ENCODE data around the gene DNLZ. TPM values are rescaled to one million over a fixed set of nuclear protein-coding genes. Genes with fewer than 3 reads are reported as not detected.
A peak's percentile ranks its signal among the peaks of the same experiment; 100 is the strongest.

Gene DNLZ
- total and polyA plus RNA-seq, 2 donors (not counting 1 experiment from before 2014, with no cell fraction given), result 23.0 to 42.0 TPM

DNA sequence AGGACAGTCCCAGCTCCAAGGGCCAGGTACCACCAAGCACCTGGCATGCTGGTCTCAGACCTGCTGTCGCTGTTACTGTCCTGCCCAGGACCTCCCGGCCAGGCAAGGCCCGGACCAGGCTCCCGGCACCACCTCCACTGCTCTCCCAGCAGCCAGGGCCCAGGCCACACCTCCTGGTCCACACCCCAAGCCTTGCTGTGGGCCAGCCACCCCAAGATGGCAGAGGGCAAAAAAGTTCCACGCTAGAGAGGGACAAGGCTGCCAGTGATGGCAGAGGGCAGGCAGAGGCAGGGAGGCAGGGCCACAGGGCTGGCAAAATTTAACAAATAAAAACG, 1.1 kb downstream of the DNLZ start:
- Histone ChIP-seq H4K20me1 (ENCODE audit: control insufficient read depth, insufficient read depth, low read length, poor library complexity, severe bottlenecking) (peaks cover 19% of the 10 kb centered on the region), H3K9me3 (ENCODE audit: control extremely low read depth in 1 of 3, control insufficient read depth in 2 of 3, insufficient read depth in 1 of 3, low read length in 2 of 3) (peaks cover 0 to 10% (median 0%) of the 10 kb centered on the region in 3 donors), H3K27me3 (replicated peaks in 1 of 4; ENCODE audit: control extremely low read depth in 1 of 4, control insufficient read depth in 3 of 4, insufficient read depth in 4 of 4, low read length in 3 of 4) (no peaks in the 10 kb centered on the region), H3K79me2 (ENCODE audit: control insufficient read depth, insufficient read depth, low read length) (no peaks in the 10 kb centered on the region), H2AFZ (ENCODE audit: insufficient read depth, low read depth, low read length, poor library complexity, severe bottlenecking) (no peak overlapping the region), H3K4me3 (ENCODE audit: control extremely low read depth in 1 of 5, extremely low read depth in 1 of 5, insufficient read depth in 1 of 5, low read depth in 2 of 5, low read length in 4 of 5) (no peak overlapping the region), H3K4me1 (ENCODE audit: control insufficient read depth in 2 of 2, insufficient read depth in 2 of 2, low read length in 2 of 2) (peaks cover 5 to 10% of the 10 kb centered on the region in 2 donors), H3K27ac (ENCODE audit: low read length in 2 of 2) (no peak overlapping the region), H3K9ac (ENCODE audit: low read length) (no peak overlapping the region), H3K36me3 (replicated peaks in 1 of 2; ENCODE audit: control extremely low read depth in 1 of 2, control insufficient read depth in 1 of 2, extremely low read depth in 1 of 2, insufficient read depth in 2 of 2, low read length in 1 of 2) (peaks cover 0 to 13% of the 10 kb centered on the region in 2 experiments), H3K4me2 (replicated peaks; ENCODE audit: low read depth, low read length, poor library complexity, severe bottlenecking) (no peak overlapping the region)
- ATAC-seq (ENCODE audit: low read depth), result no peak
- POLR2A ChIA-PET, result interaction anchor here (0.6 to 1.3 kb wide), 6 partner anchors 42 to 885 kb away, joined by 3 to 5 read pairs (median 4); partner anchors contain the start of genes ENTR1 and PMPCA
- CTCF ChIA-PET, result interaction anchor here (0.9 to 2.9 kb wide), 8 partner anchors 34 to 229 kb away, joined by 3 to 21 read pairs (median 6); partner anchors contain the start of gene INPP5E
- H3K4me1 Mint-ChIP-seq, result peaks cover 10% of the 10 kb centered on the region
- peak overlapping the region; percentile 89 for H3K4me3 Mint-ChIP-seq
- no peaks in the 10 kb centered on the region for H3K27me3 Mint-ChIP-seq
- no peaks in the 10 kb centered on the region for H3K9me3 Mint-ChIP-seq (ENCODE audit: insufficient read depth)
- intact Hi-C loops (cut with micrococcal nuclease), result loop anchor here (5.0 kb wide), 1 partner anchor 455 kb away; the partner anchor contains the start of gene CAMSAP1
- WGBS (ENCODE audit: insufficient coverage), result 98% methylated on average over 5 of the region's 6 CpGs
- no peak overlapping the region for H3K27ac Mint-ChIP-seq
- TF ChIP-seq EZH2 (IDR thresholded peaks at IDR 0.05; ENCODE audit: borderline replicate concordance, insufficient read depth, low read depth, low read length, poor library complexity, severe bottlenecking), result no peak
- TF ChIP-seq CTCF (IDR thresholded peaks at IDR 0.05), result no peak
- DNase-seq, result no peak

DNA sequence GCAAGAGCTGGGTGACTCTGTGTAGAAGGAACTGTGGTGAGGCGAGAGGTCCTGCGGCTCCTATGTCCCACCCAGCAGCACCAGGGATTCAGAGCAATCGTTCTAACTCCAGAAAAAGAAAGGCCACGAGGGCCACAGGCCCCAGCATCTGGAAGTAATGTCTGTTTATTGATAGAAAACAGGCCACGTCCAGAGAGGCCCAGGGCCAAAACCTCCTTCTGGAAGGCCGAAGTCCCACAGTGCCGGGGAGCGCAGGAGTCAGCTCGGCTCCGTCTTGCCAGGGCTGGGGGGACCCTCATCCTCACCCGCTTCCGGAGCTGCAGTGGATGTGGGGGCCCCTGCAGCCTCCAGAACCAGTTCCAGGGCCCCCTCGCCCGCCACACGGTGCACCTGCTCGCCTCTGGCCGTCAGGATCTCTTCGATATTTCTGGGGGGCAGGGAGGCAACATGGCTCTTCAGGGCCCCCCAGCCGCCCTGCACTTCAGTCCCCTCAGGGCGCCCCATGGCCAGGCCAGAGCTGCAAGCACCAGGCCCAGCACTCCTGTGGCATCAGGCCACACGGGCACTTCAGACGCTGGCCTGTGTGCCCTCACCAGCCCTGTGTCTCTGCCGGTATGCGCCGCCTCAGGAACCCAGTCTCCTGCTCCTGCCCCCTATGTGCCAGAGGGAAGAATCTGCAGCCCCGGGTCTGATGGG, 1.6 kb downstream of the DNLZ start:
- ChIA-PET CTCF (no interaction called here), POLR2A (no interaction called here)
- Histone ChIP-seq H3K4me3 (ENCODE audit: control extremely low read depth in 1 of 5, extremely low read depth in 1 of 5, insufficient read depth in 1 of 5, low read depth in 2 of 5, low read length in 4 of 5) (no peak overlapping the region), H3K79me2 (ENCODE audit: control insufficient read depth, insufficient read depth, low read length) (no peaks in the 10 kb centered on the region), H4K20me1 (ENCODE audit: control insufficient read depth, insufficient read depth, low read length, poor library complexity, severe bottlenecking) (peaks cover 19% of the 10 kb centered on the region), H3K9ac (ENCODE audit: low read length) (no peak overlapping the region), H2AFZ (ENCODE audit: insufficient read depth, low read depth, low read length, poor library complexity, severe bottlenecking) (no peak overlapping the region), H3K9me3 (ENCODE audit: control extremely low read depth in 1 of 3, control insufficient read depth in 2 of 3, insufficient read depth in 1 of 3, low read length in 2 of 3) (peaks cover 0 to 10% (median 0%) of the 10 kb centered on the region in 3 donors), H3K27ac (ENCODE audit: low read length in 2 of 2) (no peak overlapping the region), H3K36me3 (replicated peaks in 1 of 2; ENCODE audit: control extremely low read depth in 1 of 2, control insufficient read depth in 1 of 2, extremely low read depth in 1 of 2, insufficient read depth in 2 of 2, low read length in 1 of 2) (peaks cover 0 to 13% of the 10 kb centered on the region in 2 experiments), H3K4me1 (ENCODE audit: control insufficient read depth in 2 of 2, insufficient read depth in 2 of 2, low read length in 2 of 2) (peaks cover 5 to 10% of the 10 kb centered on the region in 2 donors), H3K4me2 (replicated peaks; ENCODE audit: low read depth, low read length, poor library complexity, severe bottlenecking) (no peak overlapping the region), H3K27me3 (replicated peaks in 1 of 4; ENCODE audit: control extremely low read depth in 1 of 4, control insufficient read depth in 3 of 4, insufficient read depth in 4 of 4, low read length in 3 of 4) (no peaks in the 10 kb centered on the region)
- ATAC-seq (ENCODE audit: low read depth) (no peak), DNase-seq (no peak)
- intact Hi-C loops (cut with micrococcal nuclease), result loop anchor here (5.0 kb wide), 1 partner anchor 455 kb away; the partner anchor contains the start of gene CAMSAP1
- H3K27ac Mint-ChIP-seq, result no peak overlapping the region
- no peak overlapping the region for H3K4me3 Mint-ChIP-seq
- TF ChIP-seq CTCF (IDR thresholded peaks at IDR 0.05) (no peak), EZH2 (IDR thresholded peaks at IDR 0.05; ENCODE audit: borderline replicate concordance, insufficient read depth, low read depth, low read length, poor library complexity, severe bottlenecking) (no peak)
- H3K27me3 Mint-ChIP-seq, result no peaks in the 10 kb centered on the region
- 94% methylated on average over 22 of the region's 26 CpGs for WGBS (ENCODE audit: insufficient coverage)
- no peaks in the 10 kb centered on the region for H3K9me3 Mint-ChIP-seq (ENCODE audit: insufficient read depth)
- peaks cover 10% of the 10 kb centered on the region for H3K4me1 Mint-ChIP-seq
